Hepatocyte (in vitro differentiated cells): Measurements from ENCODE around the gene IRX4.

ENCODE experiments used
- EZH2 ChIP-seq: fragments of 200-600 bp; sonication (generic); IDR thresholded peaks from 2 replicates; pipeline ENCODE4 v1.6.1; 2016; ENCODE audit warnings: antibody characterized with exemption, mild to moderate bottlenecking, borderline replicate concordance
- EZH2phosphoT487 ChIP-seq: fragments of 200-600 bp; sonication (generic); IDR thresholded peaks from one replicate; pipeline ENCODE4 v1.6.1; 2018; ENCODE audit warnings: antibody characterized with exemption, mild to moderate bottlenecking, low read depth, moderate library complexity; ENCODE audit not compliant: unreplicated experiment, severe bottlenecking
- TF ChIP-seq, protein P1 (sequence below): fragments of 200-600 bp; sonication (generic); IDR thresholded peaks from 2 replicates; pipeline ENCODE4 v1.5.1; 2016; ENCODE audit warnings: antibody characterized with exemption, mild to moderate bottlenecking; ENCODE audit not compliant: poor library complexity

DNA sequence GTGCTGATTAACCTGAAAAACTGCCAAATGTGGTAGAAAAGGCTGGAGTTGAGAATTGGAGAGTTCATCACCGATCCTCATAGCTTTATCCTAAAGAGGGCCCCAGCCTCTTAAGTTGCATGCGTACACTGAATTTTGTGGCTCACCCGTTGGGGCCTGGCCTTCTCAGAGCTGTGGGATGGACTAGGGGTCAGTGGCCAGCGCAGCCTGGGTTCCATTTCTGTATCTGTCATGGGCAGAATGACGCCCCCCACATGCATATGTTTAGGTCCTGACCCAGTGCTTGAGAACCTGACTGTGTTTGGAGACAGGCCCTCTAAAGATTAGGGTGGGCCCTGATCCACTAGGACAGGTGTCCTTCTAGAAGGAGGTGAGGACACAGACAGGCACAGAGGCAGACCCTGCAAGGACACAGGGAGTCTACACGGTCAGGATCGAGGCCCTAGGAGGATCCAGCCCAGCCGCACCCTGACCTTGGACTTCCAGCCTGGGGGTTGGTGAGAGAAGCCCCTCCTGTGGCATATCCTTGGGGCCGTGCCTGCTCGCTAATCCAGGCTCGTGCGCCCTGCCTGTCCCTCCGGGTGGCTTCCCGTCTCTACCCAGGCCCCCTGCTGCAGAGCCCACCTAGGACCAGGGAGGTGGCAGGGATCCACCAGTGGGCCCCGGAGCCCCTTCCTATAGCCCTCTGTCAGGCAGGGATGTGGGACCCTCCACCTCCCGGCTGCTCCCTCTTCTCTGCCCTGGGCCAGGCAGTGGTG is 49.3 kb downstream of the IRX4 start:
- TF ChIP-seq, protein P1, sequence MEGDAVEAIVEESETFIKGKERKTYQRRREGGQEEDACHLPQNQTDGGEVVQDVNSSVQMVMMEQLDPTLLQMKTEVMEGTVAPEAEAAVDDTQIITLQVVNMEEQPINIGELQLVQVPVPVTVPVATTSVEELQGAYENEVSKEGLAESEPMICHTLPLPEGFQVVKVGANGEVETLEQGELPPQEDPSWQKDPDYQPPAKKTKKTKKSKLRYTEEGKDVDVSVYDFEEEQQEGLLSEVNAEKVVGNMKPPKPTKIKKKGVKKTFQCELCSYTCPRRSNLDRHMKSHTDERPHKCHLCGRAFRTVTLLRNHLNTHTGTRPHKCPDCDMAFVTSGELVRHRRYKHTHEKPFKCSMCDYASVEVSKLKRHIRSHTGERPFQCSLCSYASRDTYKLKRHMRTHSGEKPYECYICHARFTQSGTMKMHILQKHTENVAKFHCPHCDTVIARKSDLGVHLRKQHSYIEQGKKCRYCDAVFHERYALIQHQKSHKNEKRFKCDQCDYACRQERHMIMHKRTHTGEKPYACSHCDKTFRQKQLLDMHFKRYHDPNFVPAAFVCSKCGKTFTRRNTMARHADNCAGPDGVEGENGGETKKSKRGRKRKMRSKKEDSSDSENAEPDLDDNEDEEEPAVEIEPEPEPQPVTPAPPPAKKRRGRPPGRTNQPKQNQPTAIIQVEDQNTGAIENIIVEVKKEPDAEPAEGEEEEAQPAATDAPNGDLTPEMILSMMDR: no peak
- TF ChIP-seq EZH2 (no peak), EZH2phosphoT487 (no peak)
